SK-N-SH (cell line): Measurements from ENCODE around the gene SLC2A10. TPM values are rescaled to one million over a fixed set of nuclear protein-coding genes. Genes with fewer than 3 reads are reported as not detected.

ENCODE experiments used
- CTCF ChIA-PET: fragments of 300-600, 350-600 bp; formaldehyde crosslinking; extraction: SDS; loops from one replicate; lab custom pipeline; 2021; lab: Yijun Ruan, JAX
- POLR2A ChIA-PET: fragments of 350-600 bp; sonication (Branson Sonifier 250); formaldehyde crosslinking; extraction: SDS; loops from one replicate; lab custom pipeline; 2020; ENCODE audit warnings: antibody characterized with exemption, inconsistent platforms; lab: Yijun Ruan, JAX
- DNase-seq: peaks from one replicate; pipeline ENCODE4 v3.0.0; 2012
- H2AFZ ChIP-seq: fragments of 200-600 bp; sonication (generic); 2 replicates; pipeline ENCODE4 v1.8.1; 2016; ENCODE audit warnings: antibody characterized with exemption, mild to moderate bottlenecking, low read depth
- H3F3A ChIP-seq: fragments of 200-600 bp; sonication (generic); replicated peaks from 2 replicates; pipeline ENCODE3; 2016; ENCODE audit warnings: antibody characterized with exemption, mild to moderate bottlenecking; ENCODE audit not compliant: insufficient read depth
- H3K27ac ChIP-seq, 2 experiments: fragments of 200-500 bp in 1 of 2; fragments of 200-600 bp in 1 of 2; sonication (Bioruptor generic) in 1 of 2; sonication (generic), shearing (Covaris generic) in 1 of 2; 2 replicates each; pipeline versions ENCODE4 v1.5.1 to v1.6.1; 2014 to 2016; ENCODE audit warnings: low read depth in 2 of 2, inconsistent platforms in 1 of 2, low read length in 1 of 2, mild to moderate bottlenecking in 1 of 2, mixed read lengths in 1 of 2
- H3K27me3 ChIP-seq: fragments of 200-600 bp; sonication (generic), shearing (Covaris generic); 2 replicates; pipeline ENCODE4 v1.6.1; 2016; ENCODE audit warnings: mixed run types; ENCODE audit not compliant: insufficient read depth
- H3K36me3 ChIP-seq, 2 experiments: fragments of 200-500 bp in 1 of 2; fragments of 200-600 bp in 1 of 2; sonication (Bioruptor generic) in 1 of 2; sonication (generic) in 1 of 2; replicated peaks in 1 of 2; 2 replicates each; pipeline versions ENCODE3 to v1.5.1; 2014 to 2016; ENCODE audit warnings: low read length in 1 of 2, mild to moderate bottlenecking in 1 of 2; ENCODE audit not compliant: insufficient read depth in 2 of 2, control insufficient read depth in 1 of 2
- H3K4me1 ChIP-seq, 2 experiments: fragments of 200-500 bp in 1 of 2; fragments of 200-600 bp in 1 of 2; sonication (Bioruptor generic) in 1 of 2; sonication (generic), shearing (Covaris generic) in 1 of 2; 2 replicates each; pipeline versions ENCODE4 v1.5.1 to v1.6.1; 2014 to 2016; ENCODE audit warnings: low read depth in 1 of 2, low read length in 1 of 2, mixed run types in 1 of 2; ENCODE audit not compliant: insufficient read depth in 2 of 2, control insufficient read depth in 1 of 2
- H3K4me2 ChIP-seq: fragments of 200-600 bp; sonication (generic), shearing (Covaris generic); 2 replicates; pipeline ENCODE4 v1.6.1; 2017; ENCODE audit warnings: mixed run types
- H3K4me3 ChIP-seq, 2 experiments: fragments of 200-500 bp in 1 of 2; fragments of 200-600 bp in 1 of 2; sonication (Bioruptor generic) in 1 of 2; sonication (generic), shearing (Covaris generic) in 1 of 2; 2 replicates each; pipeline versions ENCODE4 v1.5.1 to v1.8.1; 2014 to 2016; ENCODE audit warnings: low read depth in 2 of 2, inconsistent platforms in 1 of 2, low read length in 1 of 2, mild to moderate bottlenecking in 1 of 2, mixed read lengths in 1 of 2, moderate library complexity in 1 of 2
- H3K79me2 ChIP-seq: fragments of 200-600 bp; sonication (generic); 2 replicates; pipeline ENCODE4 v1.8.1; 2017; ENCODE audit warnings: mild to moderate bottlenecking; ENCODE audit not compliant: insufficient read depth
- H3K9ac ChIP-seq: fragments of 200-600 bp; sonication (generic); 2 replicates; pipeline ENCODE4 v1.6.1; 2017; ENCODE audit warnings: mixed run types
- H3K9me2 ChIP-seq: fragments of 200-600 bp; sonication (generic); 2 replicates; pipeline ENCODE4 v1.6.1; 2017; ENCODE audit warnings: mixed run types
- H3K9me3 ChIP-seq: fragments of 200-600 bp; sonication (generic); 2 replicates; pipeline ENCODE4 v1.6.1; 2017; ENCODE audit warnings: mixed run types, mild to moderate bottlenecking, moderate library complexity
- H4K20me1 ChIP-seq: fragments of 200-600 bp; sonication (generic); 2 replicates; pipeline ENCODE4 v1.6.1; 2017; ENCODE audit warnings: mild to moderate bottlenecking, mixed run types; ENCODE audit not compliant: insufficient read depth
- ELF1 ChIP-seq: IDR thresholded peaks from 2 replicates; pipeline ENCODE4 v1.4.0; 2012
- FOXJ3 ChIP-seq: sonication (generic); formaldehyde crosslinking; IDR thresholded peaks from 2 replicates; pipeline ENCODE4 v1.5.1; 2020; ENCODE audit warnings: mild to moderate bottlenecking, missing genetic modification reagents
- JUND ChIP-seq: IDR thresholded peaks from 2 replicates; pipeline ENCODE4 v1.4.0; 2012
- MXI1 ChIP-seq: IDR thresholded peaks from 2 replicates; pipeline ENCODE4 v1.6.1; 2012; ENCODE audit warnings: mild to moderate bottlenecking, low read depth, low read length, improper control_type of control experiment
- NFIC ChIP-seq: IDR thresholded peaks from 2 replicates; pipeline ENCODE4 v1.4.0; 2012; ENCODE audit warnings: borderline replicate concordance
- NRF1 ChIP-seq: IDR thresholded peaks from 2 replicates; pipeline ENCODE4 v1.6.1; 2012; ENCODE audit warnings: low read depth, mild to moderate bottlenecking, low read length
- RAD21 ChIP-seq: IDR thresholded peaks from 2 replicates; pipeline ENCODE4 v1.6.1; 2012; ENCODE audit warnings: mild to moderate bottlenecking, low read length
- RCOR1 ChIP-seq: fragments of 150-350 bp; IDR thresholded peaks from 2 replicates; pipeline ENCODE4 v1.6.1; 2017; ENCODE audit warnings: antibody characterized with exemption, low read length
- TEAD4 ChIP-seq: IDR thresholded peaks from 2 replicates; pipeline ENCODE4 v1.4.0; 2012; ENCODE audit warnings: mild to moderate bottlenecking, borderline replicate concordance; ENCODE audit not compliant: insufficient read depth
- USF2 ChIP-seq: fragments of 150-350 bp; IDR thresholded peaks from 2 replicates; pipeline ENCODE4 v1.6.1; 2017; ENCODE audit warnings: antibody characterized with exemption, low read length, low read depth, borderline replicate concordance
- ZBTB33 ChIP-seq: IDR thresholded peaks from 2 replicates; pipeline ENCODE4 v1.4.0; 2012; ENCODE audit warnings: low read depth, borderline replicate concordance
- WGBS: methylation state at CpG from one replicate; pipeline ENCODE4 v1.1.6; 2017; ENCODE audit warnings: low lambda C conversion rate; 5-methylcytosine and 5-hydroxymethylcytosine counted together
- polyA plus RNA-seq, 3 experiments: library from polyadenylated mRNA; depleted of rRNA; stranded (reverse); fragments of >200 nt; gene quantifications; 2 replicates each; pipeline ENCODE4 v1.2.3, GENCODE V29; 2012

SLC2A10 gene
- polyA plus RNA-seq, 1 of the 3 experiments (the other 2 are of a cell fraction) = 12.6 TPM

- TF ChIP-seq NRF1 (no peak), ZBTB33 (no peak)
Measured at GRCh38 chr20:46672543-46673148, 36.8 kb upstream of the SLC2A10 start (continued).

DNA sequence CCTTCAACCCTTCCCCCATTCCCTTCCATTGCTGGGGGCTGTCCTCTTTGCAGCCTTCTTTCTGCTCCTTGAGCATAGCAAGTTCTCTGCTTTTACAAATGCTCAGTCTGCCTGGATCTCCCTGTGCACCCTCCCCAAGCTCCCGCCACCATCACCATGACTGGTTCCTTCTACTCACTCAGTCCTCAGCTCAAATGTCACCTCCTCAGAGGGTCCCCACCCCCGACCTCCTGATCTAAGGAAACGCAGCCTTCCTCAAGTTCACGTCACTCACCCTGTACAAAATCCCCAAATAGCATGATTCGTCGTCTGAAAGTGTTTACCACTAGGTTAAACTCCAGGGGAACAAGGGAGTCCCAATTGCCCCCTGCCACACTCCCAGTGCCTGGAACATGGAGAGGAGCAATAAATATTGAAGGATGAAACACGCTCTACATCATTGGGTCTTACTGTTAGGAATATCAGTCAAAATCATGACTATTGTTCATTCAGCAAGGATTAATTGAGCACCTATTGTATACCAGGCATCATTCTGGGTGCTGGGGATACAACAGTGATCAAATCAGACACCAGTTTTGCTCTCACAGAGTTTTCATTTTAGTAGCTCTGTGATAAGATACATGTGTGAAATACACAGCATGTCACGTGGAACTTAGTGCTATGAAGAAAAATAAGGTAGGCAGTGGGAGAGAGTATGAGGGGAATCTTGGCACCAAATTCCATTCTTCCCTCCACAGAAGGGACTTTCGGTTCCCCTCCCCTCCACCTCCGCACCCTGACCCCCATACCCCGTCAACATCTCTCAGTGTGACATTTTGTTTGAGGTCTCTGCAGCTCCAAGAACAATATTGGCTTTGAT, 35.8 kb upstream of the SLC2A10 start:
- no peaks in the 10 kb centered on the region for H3K36me3 ChIP-seq
- no peaks in the 10 kb centered on the region for H3K9me3 ChIP-seq
- no peaks in the 10 kb centered on the region for H4K20me1 ChIP-seq
- H3K27ac ChIP-seq = no peak overlapping the region
- no peaks in the 10 kb centered on the region for H3K4me1 ChIP-seq
- H3K4me2 ChIP-seq = no peak overlapping the region
- H3K79me2 ChIP-seq = no peaks in the 10 kb centered on the region
- H3K27me3 ChIP-seq = no peaks in the 10 kb centered on the region
- H3K9ac ChIP-seq = no peak overlapping the region
- no peak for TF ChIP-seq ELF1
- TF ChIP-seq TEAD4 = no peak
- TF ChIP-seq USF2 = no peak
- no peak for TF ChIP-seq MXI1
- no peak for TF ChIP-seq RCOR1
- TF ChIP-seq JUND = no peak
- TF ChIP-seq NFIC = no peak
- no peak for TF ChIP-seq RAD21
- no peak for TF ChIP-seq NRF1
- no peak for TF ChIP-seq FOXJ3 (CRISPR knock-in tag)
- TF ChIP-seq, all 33 proteins: peak for 0
- no peak overlapping the region for H3K4me3 ChIP-seq
- DNase-seq = no peak
- H2AFZ ChIP-seq = no peak overlapping the region
- POLR2A ChIA-PET = no interaction called here
- WGBS = 72% methylated on average over 11 of the region's 11 CpGs
- H3F3A ChIP-seq = no peaks in the 10 kb centered on the region
- CTCF ChIA-PET = interaction anchor here (0.8 kb wide), 1 partner anchor 152 kb away, joined by 3 read pairs; no protein-coding TSS in a partner anchor
- no peaks in the 10 kb centered on the region for H3K9me2 ChIP-seq
